GM12878 (cell line): ENCODE measurements around the gene VWA8. TPM values are rescaled to one million over a fixed set of nuclear protein-coding genes. Genes with fewer than 3 reads are reported as not detected.

Experiments
- ATAC-seq: fragments of 200-7000 bp; cut with Tn5 transposase; 3 replicates; pipeline ENCODE4 v1.9.1; 2020; ENCODE audit warnings: mild to moderate bottlenecking, moderate library complexity
- BruUV-seq: library from RNA; stranded (reverse); fragments of 400-500 nt; replicated peaks from 2 replicates; lab custom pipeline; 2021; lab: Mats Ljungman, UMichigan
- CTCF ChIA-PET: fragments of 300-600 bp; sonication (Branson Sonifier 250); formaldehyde crosslinking; extraction: SDS; loops from one replicate; lab custom pipeline; 2021; ENCODE audit warnings: inconsistent platforms; lab: Yijun Ruan, JAX
- POLR2A ChIA-PET: fragments of 350-600 bp; formaldehyde crosslinking; extraction: SDS; loops from one replicate; lab custom pipeline; 2021; ENCODE audit warnings: inconsistent platforms; lab: Charles Lee
- RAD21 ChIA-PET: fragments of 300-600 bp; sonication (Branson Sonifier 250); formaldehyde crosslinking; loops from one replicate; lab custom pipeline; 2023; ENCODE audit warnings: antibody characterized with exemption; ENCODE audit not compliant: unreplicated experiment; lab: Charles Lee
- SMC1A ChIA-PET: fragments of 300-600 bp; sonication (Branson Sonifier 250); formaldehyde crosslinking; loops from one replicate; lab custom pipeline; 2023; ENCODE audit not compliant: unreplicated experiment, uncharacterized antibody; lab: Charles Lee
- DNase-seq: peaks from one replicate; pipeline ENCODE4 v3.0.0-alpha.2; 2011; ENCODE audit warnings: low read depth, low spot score
- FAIRE-seq: peaks from 3 replicates; lab custom pipeline; 2011; peaks lifted over from hg19 to GRCh38; lab: Jason Lieb, UNC
- H2AFZ ChIP-seq: 2 replicates; pipeline ENCODE4 v1.6.0; 2011; ENCODE audit warnings: low read depth, low read length, control low read depth; ENCODE audit not compliant: control insufficient read depth
- H3K27ac ChIP-seq: 2 replicates; pipeline ENCODE4 v1.5.1; 2011; ENCODE audit warnings: control low read depth; ENCODE audit not compliant: control insufficient read depth, insufficient read depth
- H3K27me3 ChIP-seq, 2 experiments: replicated peaks in 1 of 2; 2 replicates each; pipeline versions ENCODE4 v1.6.0 to v1.6.1; 2011; ENCODE audit warnings: low read length in 1 of 2; ENCODE audit not compliant: control insufficient read depth in 2 of 2, insufficient read depth in 2 of 2
- H3K36me3 ChIP-seq, 2 experiments: 2 replicates each; pipeline ENCODE4 v1.5.1; 2011; ENCODE audit warnings: low read length in 1 of 2; ENCODE audit not compliant: control insufficient read depth in 2 of 2, insufficient read depth in 2 of 2
- H3K4me1 ChIP-seq: 2 replicates; pipeline ENCODE4 v1.6.1; 2011; ENCODE audit warnings: mild to moderate bottlenecking, low read length, moderate library complexity, mixed read lengths; ENCODE audit not compliant: control insufficient read depth, insufficient read depth
- H3K4me2 ChIP-seq: 2 replicates; pipeline ENCODE4 v1.6.0; 2011; ENCODE audit warnings: control low read depth; ENCODE audit not compliant: control insufficient read depth, insufficient read depth
- H3K4me3 ChIP-seq: fragments of 200-600 bp; sonication (generic); 2 replicates; pipeline ENCODE4 v1.5.1; 2016
- H3K79me2 ChIP-seq: 2 replicates; pipeline ENCODE4 v1.6.0; 2011; ENCODE audit warnings: low read length; ENCODE audit not compliant: control insufficient read depth, insufficient read depth
- H3K9ac ChIP-seq: 2 replicates; pipeline ENCODE4 v1.8.0; 2011; ENCODE audit warnings: low read length, control low read depth, mixed read lengths; ENCODE audit not compliant: control insufficient read depth, insufficient read depth
- H3K9me3 ChIP-seq: replicated peaks from 3 replicates; pipeline ENCODE4 v1.5.1; 2011; ENCODE audit warnings: mild to moderate bottlenecking, low read length; ENCODE audit not compliant: control insufficient read depth, insufficient read depth
- H4K20me1 ChIP-seq: 2 replicates; pipeline ENCODE4 v1.6.0; 2011; ENCODE audit not compliant: control insufficient read depth, insufficient read depth
- BCLAF1 ChIP-seq: fragments of 450-650 bp; IDR thresholded peaks from 2 replicates; pipeline ENCODE4 v1.6.1; 2017; ENCODE audit warnings: antibody characterized with exemption, mild to moderate bottlenecking, moderate library complexity
- CEBPB ChIP-seq, 2 experiments: fragments of 150-350 bp in 1 of 2; IDR thresholded peaks; 2 replicates each; pipeline ENCODE4 v1.6.1; 2012 to 2014; ENCODE audit warnings: low read depth in 2 of 2, low read length in 2 of 2, borderline replicate concordance in 1 of 2, inconsistent platforms in 1 of 2
- CREM ChIP-seq: IDR thresholded peaks from 2 replicates; pipeline ENCODE4 v1.6.1; 2014; ENCODE audit warnings: antibody characterized with exemption, low read depth
- IKZF2 ChIP-seq, 2 experiments: fragments of 450-650 bp; IDR thresholded peaks; 2 replicates each; pipeline ENCODE4 v1.6.1; 2017; ENCODE audit warnings: mild to moderate bottlenecking in 2 of 2, moderate library complexity in 2 of 2
- KLF5 ChIP-seq: fragments of 450-650 bp; IDR thresholded peaks from 2 replicates; pipeline ENCODE4 v1.6.1; 2014; ENCODE audit warnings: mild to moderate bottlenecking; ENCODE audit not compliant: partially characterized antibody
- RCOR1 ChIP-seq: conservative IDR thresholded peaks from 2 replicates; pipeline ENCODE4 v1.6.1; 2012; ENCODE audit warnings: low read depth, low read length, improper control_type of control experiment
- WGBS: methylation state at CpG from one replicate; pipeline ENCODE4 v1.1.6; 2016; ENCODE audit warnings: low lambda C conversion rate; ENCODE audit not compliant: insufficient replicate concordance, insufficient coverage; ENCODE audit errors: missing lambda C conversion rate; 5-methylcytosine and 5-hydroxymethylcytosine counted together
- in situ Hi-C: fragments of 300-500 bp; cut with MboI; formaldehyde crosslinking; loops from 9 replicates; pipeline ENCODE4 v1.14.3; 2018; ENCODE audit warnings: mixed read lengths
- intact Hi-C: fragments of 100-400 bp; cut with micrococcal nuclease; formaldehyde crosslinking; loops from one replicate; pipeline ENCODE4 v1.14.2; 2022; ENCODE audit not compliant: unreplicated experiment
- polyA plus RNA-seq, 11 experiments: library from polyadenylated mRNA; depleted of rRNA in 4 of 11; unstranded in 6 of 11; stranded (reverse) in 5 of 11; fragments of >200 nt; fragmentation: Nextera tagmentation in 4 of 11; fragmentation: Illumina TruSeq in 1 of 11; extraction: Ambion mirVana in 4 of 11; extraction: Trizol in 1 of 11; gene quantifications; 1 replicate in 1 of 11; 2 replicates in 10 of 11; pipeline versions ENCODE4 v1.2.1 to v1.2.3, GENCODE V29; 2011 to 2016; ENCODE audit warnings: inconsistent platforms in 2 of 11, missing spikeins in 2 of 11, low read depth in 1 of 11
- total RNA-seq, 4 experiments: library from RNA; depleted of rRNA in 3 of 4; stranded (reverse); fragments of >200 nt in 3 of 4; fragmentation: Illumina TruSeq in 1 of 4; extraction: Trizol in 1 of 4; gene quantifications; 2 replicates each; pipeline versions ENCODE4 v1.2.1 to v1.2.3, GENCODE V29; 2013 to 2021

Gene VWA8
- total and polyA plus RNA-seq, 10 of the 15 experiments (the other 5 are each of a cell fraction or from before 2014, with no cell fraction given): 3.0 to 21.8 (median 13.5) TPM

GRCh38 chr13:41609828-41610227 is 351.1 kb downstream of the VWA8 start:
- Histone ChIP-seq H3K4me3 (no peak overlapping the region), H3K9me3 (no peaks in the 10 kb centered on the region), H4K20me1 (no peaks in the 10 kb centered on the region), H3K4me2 (no peak overlapping the region), H3K27ac (no peak overlapping the region), H3K4me1 (no peaks in the 10 kb centered on the region), H3K27me3 (no peaks in the 10 kb centered on the region), H3K36me3 (peaks cover 4 to 16% of the 10 kb centered on the region in 2 experiments), H3K9ac (no peak overlapping the region), H3K79me2 (no peaks in the 10 kb centered on the region), H2AFZ (no peak overlapping the region)
- ATAC-seq: no peak
- RAD21 ChIA-PET: no interaction called here
- no peak for DNase-seq
- no peak for FAIRE-seq
- WGBS: 98% methylated on average over 4 of the region's 4 CpGs
- SMC1A ChIA-PET: no interaction called here
- in situ Hi-C loops (no loop called here), intact Hi-C loops (no loop called here)
- BruUV-seq: no TSS peak
- POLR2A ChIA-PET: no interaction called here
- TF ChIP-seq BCLAF1: no peak
- TF ChIP-seq KLF5: no peak
- TF ChIP-seq RCOR1: no peak
- TF ChIP-seq IKZF2 (IDR thresholded peaks at IDR 0.05): no peak
- TF ChIP-seq CEBPB (IDR thresholded peaks at IDR 0.05; ENCODE audit: borderline replicate concordance in 1 of 2, low read depth in 2 of 2, low read length in 2 of 2): no peak
- no peak for TF ChIP-seq CREM
- CTCF ChIA-PET: no interaction called here
